ENCODE data around the gene ZNF644.

GRCh38 chr1:90969241-90969640 lies 52.6 kb downstream of the ZNF644 start:
- TF ChIP-seq, protein P1, sequence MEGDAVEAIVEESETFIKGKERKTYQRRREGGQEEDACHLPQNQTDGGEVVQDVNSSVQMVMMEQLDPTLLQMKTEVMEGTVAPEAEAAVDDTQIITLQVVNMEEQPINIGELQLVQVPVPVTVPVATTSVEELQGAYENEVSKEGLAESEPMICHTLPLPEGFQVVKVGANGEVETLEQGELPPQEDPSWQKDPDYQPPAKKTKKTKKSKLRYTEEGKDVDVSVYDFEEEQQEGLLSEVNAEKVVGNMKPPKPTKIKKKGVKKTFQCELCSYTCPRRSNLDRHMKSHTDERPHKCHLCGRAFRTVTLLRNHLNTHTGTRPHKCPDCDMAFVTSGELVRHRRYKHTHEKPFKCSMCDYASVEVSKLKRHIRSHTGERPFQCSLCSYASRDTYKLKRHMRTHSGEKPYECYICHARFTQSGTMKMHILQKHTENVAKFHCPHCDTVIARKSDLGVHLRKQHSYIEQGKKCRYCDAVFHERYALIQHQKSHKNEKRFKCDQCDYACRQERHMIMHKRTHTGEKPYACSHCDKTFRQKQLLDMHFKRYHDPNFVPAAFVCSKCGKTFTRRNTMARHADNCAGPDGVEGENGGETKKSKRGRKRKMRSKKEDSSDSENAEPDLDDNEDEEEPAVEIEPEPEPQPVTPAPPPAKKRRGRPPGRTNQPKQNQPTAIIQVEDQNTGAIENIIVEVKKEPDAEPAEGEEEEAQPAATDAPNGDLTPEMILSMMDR (IDR thresholded peaks at IDR 0.05) = no peak
- no peak for TF ChIP-seq EZH2 (IDR thresholded peaks at IDR 0.05)

Measured in neural progenitor cell (in vitro differentiated cells).